ENCODE measurements around the gene FSTL4. TPM values are rescaled to one million over a fixed set of nuclear protein-coding genes. Genes with fewer than 3 reads are reported as not detected.

FSTL4 gene
- total and polyA plus RNA-seq, 2 donors (not counting 1 experiment from before 2014, with no cell fraction given), result 0.31 to 6.7 TPM

DNA sequence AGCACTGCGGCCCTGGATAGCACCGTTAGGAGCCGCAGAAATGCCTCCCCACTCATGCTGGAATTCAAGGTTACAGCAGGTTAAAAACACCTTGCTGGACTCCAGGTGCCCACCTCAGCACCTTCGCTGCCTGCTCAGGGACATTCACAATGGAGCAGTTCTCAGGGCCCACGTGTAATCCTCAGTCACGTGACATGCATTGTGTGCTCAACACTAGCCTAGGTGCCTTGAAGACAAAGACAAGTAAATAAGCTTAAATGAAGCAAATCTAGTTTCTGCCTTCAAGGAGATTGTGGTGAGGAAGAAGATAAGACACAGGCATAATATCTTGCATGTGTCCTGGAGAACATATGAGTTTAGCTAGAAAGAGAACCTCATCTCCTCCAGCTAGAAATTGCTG, 82.1 kb downstream of the FSTL4 start:
- WGBS (ENCODE audit: insufficient coverage), result 79% methylated on average over 6 of the region's 6 CpGs
- Mint-ChIP-seq H3K4me1 (no peaks in the 10 kb centered on the region), H3K27ac (no peak overlapping the region), H3K9me3 (ENCODE audit: insufficient read depth) (no peaks in the 10 kb centered on the region), H3K27me3 (no peaks in the 10 kb centered on the region), H3K4me3 (no peak overlapping the region)
- CTCF ChIA-PET, result no interaction called here
- Histone ChIP-seq H3K9me3 (ENCODE audit: control extremely low read depth in 1 of 3, control insufficient read depth in 2 of 3, insufficient read depth in 1 of 3, low read length in 2 of 3) (no peaks in the 10 kb centered on the region), H3K4me1 (ENCODE audit: control insufficient read depth in 2 of 2, insufficient read depth in 2 of 2, low read length in 2 of 2) (no peaks in the 10 kb centered on the region), H3K27me3 (replicated peaks in 1 of 4; ENCODE audit: control extremely low read depth in 1 of 4, control insufficient read depth in 3 of 4, insufficient read depth in 4 of 4, low read length in 3 of 4) (peaks cover 0 to 2% (median 0%) of the 10 kb centered on the region in 4 experiments), H3K27ac (ENCODE audit: low read length in 2 of 2) (no peak overlapping the region), H3K36me3 (replicated peaks in 1 of 2; ENCODE audit: control extremely low read depth in 1 of 2, control insufficient read depth in 1 of 2, extremely low read depth in 1 of 2, insufficient read depth in 2 of 2, low read length in 1 of 2) (no peaks in the 10 kb centered on the region), H4K20me1 (ENCODE audit: control insufficient read depth, insufficient read depth, low read length, poor library complexity, severe bottlenecking) (no peaks in the 10 kb centered on the region), H3K9ac (ENCODE audit: low read length) (no peak overlapping the region), H2AFZ (ENCODE audit: insufficient read depth, low read depth, low read length, poor library complexity, severe bottlenecking) (no peak overlapping the region), H3K4me3 (ENCODE audit: control extremely low read depth in 1 of 5, extremely low read depth in 1 of 5, insufficient read depth in 1 of 5, low read depth in 2 of 5, low read length in 4 of 5) (no peak overlapping the region), H3K4me2 (replicated peaks; ENCODE audit: low read depth, low read length, poor library complexity, severe bottlenecking) (no peak overlapping the region), H3K79me2 (ENCODE audit: control insufficient read depth, insufficient read depth, low read length) (no peaks in the 10 kb centered on the region)
- intact Hi-C loops (cut with micrococcal nuclease), result no loop called here
- POLR2A ChIA-PET, result no interaction called here
- DNase-seq (no peak), ATAC-seq (ENCODE audit: low read depth) (no peak)
- TF ChIP-seq, protein P1, sequence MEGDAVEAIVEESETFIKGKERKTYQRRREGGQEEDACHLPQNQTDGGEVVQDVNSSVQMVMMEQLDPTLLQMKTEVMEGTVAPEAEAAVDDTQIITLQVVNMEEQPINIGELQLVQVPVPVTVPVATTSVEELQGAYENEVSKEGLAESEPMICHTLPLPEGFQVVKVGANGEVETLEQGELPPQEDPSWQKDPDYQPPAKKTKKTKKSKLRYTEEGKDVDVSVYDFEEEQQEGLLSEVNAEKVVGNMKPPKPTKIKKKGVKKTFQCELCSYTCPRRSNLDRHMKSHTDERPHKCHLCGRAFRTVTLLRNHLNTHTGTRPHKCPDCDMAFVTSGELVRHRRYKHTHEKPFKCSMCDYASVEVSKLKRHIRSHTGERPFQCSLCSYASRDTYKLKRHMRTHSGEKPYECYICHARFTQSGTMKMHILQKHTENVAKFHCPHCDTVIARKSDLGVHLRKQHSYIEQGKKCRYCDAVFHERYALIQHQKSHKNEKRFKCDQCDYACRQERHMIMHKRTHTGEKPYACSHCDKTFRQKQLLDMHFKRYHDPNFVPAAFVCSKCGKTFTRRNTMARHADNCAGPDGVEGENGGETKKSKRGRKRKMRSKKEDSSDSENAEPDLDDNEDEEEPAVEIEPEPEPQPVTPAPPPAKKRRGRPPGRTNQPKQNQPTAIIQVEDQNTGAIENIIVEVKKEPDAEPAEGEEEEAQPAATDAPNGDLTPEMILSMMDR (IDR thresholded peaks at IDR 0.05), result no peak
- TF ChIP-seq EZH2 (IDR thresholded peaks at IDR 0.05; ENCODE audit: borderline replicate concordance, insufficient read depth, low read depth, low read length, poor library complexity, severe bottlenecking), result no peak

DNA sequence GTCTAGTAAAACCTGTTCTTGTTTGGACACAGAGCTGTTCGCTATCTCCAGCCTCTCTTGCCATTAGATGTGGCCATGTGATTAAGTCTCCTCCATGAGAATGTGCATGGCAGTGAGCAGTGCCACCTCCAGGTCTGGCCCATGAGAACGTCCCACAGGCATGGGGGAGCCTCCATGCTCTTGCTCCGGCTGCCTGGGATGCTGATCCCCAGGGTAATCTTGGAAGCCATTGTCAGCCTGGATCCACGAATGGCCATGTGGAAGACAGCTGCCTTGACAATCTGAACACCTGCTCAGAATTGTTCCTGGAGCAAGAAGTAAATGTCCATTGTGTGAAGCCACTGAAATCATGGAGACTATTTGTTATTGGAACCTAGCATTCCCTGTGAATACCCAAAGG, 83.5 kb downstream of the FSTL4 start:
- no peaks in the 10 kb centered on the region for H4K20me1 ChIP-seq (ENCODE audit: control insufficient read depth, insufficient read depth, low read length, poor library complexity, severe bottlenecking)
- 77% methylated on average over 4 of the region's 4 CpGs for whole genome bisulfite sequencing (ENCODE audit: insufficient coverage)
- H2AFZ ChIP-seq (ENCODE audit: insufficient read depth, low read depth, low read length, poor library complexity, severe bottlenecking), result no peak overlapping the region
- no peaks in the 10 kb centered on the region for H3K9me3 ChIP-seq (ENCODE audit: control extremely low read depth in 1 of 3, control insufficient read depth in 2 of 3, insufficient read depth in 1 of 3, low read length in 2 of 3)
- no peaks in the 10 kb centered on the region for H3K9me3 Mint-ChIP-seq (ENCODE audit: insufficient read depth)
- no peak overlapping the region for H3K27ac ChIP-seq (ENCODE audit: low read length in 2 of 2)
- ATAC-seq (ENCODE audit: low read depth) (no peak), DNase-seq (no peak)
- no peak overlapping the region for H3K4me3 ChIP-seq (ENCODE audit: control extremely low read depth in 1 of 5, extremely low read depth in 1 of 5, insufficient read depth in 1 of 5, low read depth in 2 of 5, low read length in 4 of 5)
- peaks cover 0 to 2% (median 0%) of the 10 kb centered on the region in 4 experiments for H3K27me3 ChIP-seq (replicated peaks in 1 of 4; ENCODE audit: control extremely low read depth in 1 of 4, control insufficient read depth in 3 of 4, insufficient read depth in 4 of 4, low read length in 3 of 4)
- no peaks in the 10 kb centered on the region for H3K4me1 ChIP-seq (ENCODE audit: control insufficient read depth in 2 of 2, insufficient read depth in 2 of 2, low read length in 2 of 2)
- no peaks in the 10 kb centered on the region for H3K79me2 ChIP-seq (ENCODE audit: control insufficient read depth, insufficient read depth, low read length)
- peaks cover 3% of the 10 kb centered on the region for H3K27me3 Mint-ChIP-seq
- no peaks in the 10 kb centered on the region for H3K36me3 ChIP-seq (replicated peaks in 1 of 2; ENCODE audit: control extremely low read depth in 1 of 2, control insufficient read depth in 1 of 2, extremely low read depth in 1 of 2, insufficient read depth in 2 of 2, low read length in 1 of 2)
- H3K4me1 Mint-ChIP-seq, result no peaks in the 10 kb centered on the region
- no peak overlapping the region for H3K4me3 Mint-ChIP-seq
- H3K9ac ChIP-seq (ENCODE audit: low read length), result no peak overlapping the region
- intact Hi-C loops (cut with micrococcal nuclease), result no loop called here
- H3K4me2 ChIP-seq (replicated peaks; ENCODE audit: low read depth, low read length, poor library complexity, severe bottlenecking), result no peak overlapping the region
- no peak overlapping the region for H3K27ac Mint-ChIP-seq
- TF ChIP-seq, protein P1 (IDR thresholded peaks at IDR 0.05), result no peak
- TF ChIP-seq EZH2 (IDR thresholded peaks at IDR 0.05; ENCODE audit: borderline replicate concordance, insufficient read depth, low read depth, low read length, poor library complexity, severe bottlenecking), result no peak
- ChIA-PET POLR2A (no interaction called here), CTCF (no interaction called here)

All from B cell (primary cell).